CD14-positive monocyte (primary cell): ENCODE results near the gene ZFAND2B. TPM values are rescaled to one million over a fixed set of nuclear protein-coding genes. Genes with fewer than 3 reads are reported as not detected.
A peak's percentile ranks its signal among the peaks of the same experiment; 100 is the strongest.

Source experiments
- DNase-seq, 3 donors: peaks; one replicate each; pipeline ENCODE4 v3.0.0-alpha.2; 2011 to 2022
- H2AFZ ChIP-seq: 2 replicates; pipeline ENCODE4 v1.6.0; 2012; ENCODE audit warnings: mild to moderate bottlenecking, low read depth, low read length, inconsistent platforms; ENCODE audit not compliant: insufficient read depth, poor library complexity, severe bottlenecking
- H3K27ac ChIP-seq, 2 donors: 1 replicate in 1 of 2; 2 replicates in 1 of 2; pipeline ENCODE4 v1.5.1; 2012 to 2013; ENCODE audit warnings: low read length in 2 of 2, control low read depth in 1 of 2, inconsistent platforms in 1 of 2, low read depth in 1 of 2, mild to moderate bottlenecking in 1 of 2
- H3K27me3 ChIP-seq, 2 donors: one replicate each; pipeline versions ENCODE4 v1.6.0 to v1.6.1; 2011 to 2013; ENCODE audit warnings: low read length in 2 of 2; ENCODE audit not compliant: control insufficient read depth in 2 of 2, insufficient read depth in 2 of 2
- H3K36me3 ChIP-seq, 2 donors: replicated peaks in 1 of 2; 1 replicate in 1 of 2; 2 replicates in 1 of 2; pipeline versions ENCODE4 v1.5.1 to v1.6.1; 2012 to 2013; ENCODE audit warnings: low read length in 2 of 2, control low read depth in 1 of 2, inconsistent platforms in 1 of 2, mild to moderate bottlenecking in 1 of 2; ENCODE audit not compliant: insufficient read depth in 2 of 2, control insufficient read depth in 1 of 2
- H3K4me1 ChIP-seq, 2 donors: 1 replicate in 1 of 2; 2 replicates in 1 of 2; pipeline versions ENCODE4 v1.5.1 to v1.6.1; 2012 to 2013; ENCODE audit warnings: low read length in 2 of 2, control low read depth in 1 of 2, inconsistent platforms in 1 of 2, mild to moderate bottlenecking in 1 of 2, moderate library complexity in 1 of 2; ENCODE audit not compliant: insufficient read depth in 2 of 2, control insufficient read depth in 1 of 2
- H3K4me2 ChIP-seq: replicated peaks from 2 replicates; pipeline ENCODE3; 2012; ENCODE audit warnings: low read length, moderate library complexity, mild to moderate bottlenecking; ENCODE audit not compliant: poor library complexity, severe bottlenecking; ENCODE audit errors: extremely low read depth
- H3K4me3 ChIP-seq, 3 experiments: fragments of 200-600 bp in 1 of 3; sonication (generic) in 1 of 3; replicated peaks in 1 of 3; 1 replicate in 2 of 3; 2 replicates in 1 of 3; pipeline ENCODE4 v1.5.1; 2011 to 2013; ENCODE audit warnings: low read length in 3 of 3, mild to moderate bottlenecking in 3 of 3, control low read depth in 2 of 3, low read depth in 2 of 3, inconsistent platforms in 1 of 3, moderate library complexity in 1 of 3
- H3K79me2 ChIP-seq: 2 replicates; pipeline ENCODE4 v1.6.0; 2012; ENCODE audit warnings: mild to moderate bottlenecking, control low read depth, inconsistent platforms, low read length, moderate library complexity; ENCODE audit not compliant: insufficient read depth
- H3K9ac ChIP-seq: 2 replicates; pipeline ENCODE4 v1.6.0; 2017; ENCODE audit warnings: low read length, mild to moderate bottlenecking; ENCODE audit not compliant: insufficient read depth, poor library complexity, severe bottlenecking
- H3K9me3 ChIP-seq, 2 donors: replicated peaks in 1 of 2; 1 replicate in 1 of 2; 2 replicates in 1 of 2; pipeline versions ENCODE4 v1.5.1 to v1.6.1; 2012 to 2013; ENCODE audit warnings: low read length in 2 of 2, control low read depth in 1 of 2; ENCODE audit not compliant: control insufficient read depth in 1 of 2, insufficient read depth in 1 of 2
- H4K20me1 ChIP-seq: 2 replicates; pipeline ENCODE4 v1.6.0; 2012; ENCODE audit warnings: mild to moderate bottlenecking, low read length, control low read depth, moderate library complexity; ENCODE audit not compliant: insufficient read depth
- H3K27ac Mint-ChIP-seq, 7 donors: one replicate each; pipeline ENCODE4 v1.8.0; 2020; ENCODE audit warnings: mild to moderate bottlenecking in 7 of 7, mixed read lengths in 7 of 7, moderate library complexity in 6 of 7, inconsistent platforms in 2 of 7
- H3K27me3 Mint-ChIP-seq, 3 donors: one replicate each; pipeline ENCODE4 v1.8.0; 2021 to 2022; ENCODE audit warnings: low read depth in 3 of 3, mild to moderate bottlenecking in 3 of 3, mixed read lengths in 3 of 3, moderate library complexity in 3 of 3, inconsistent platforms in 1 of 3
- H3K36me3 Mint-ChIP-seq, 2 donors: one replicate each; pipeline ENCODE4 v1.8.0; 2020; ENCODE audit warnings: mixed read lengths in 2 of 2, inconsistent platforms in 1 of 2, mild to moderate bottlenecking in 1 of 2
- H3K4me1 Mint-ChIP-seq: one replicate; pipeline ENCODE4 v1.8.0; 2020; ENCODE audit warnings: mild to moderate bottlenecking, mixed read lengths
- H3K4me3 Mint-ChIP-seq, 2 donors: one replicate each; pipeline ENCODE4 v1.8.0; 2020; ENCODE audit warnings: mild to moderate bottlenecking in 2 of 2, mixed read lengths in 2 of 2, moderate library complexity in 1 of 2
- H3K9me3 Mint-ChIP-seq, 7 donors: one replicate each; pipeline ENCODE4 v1.8.0; 2020 to 2022; ENCODE audit warnings: mixed read lengths in 7 of 7, mild to moderate bottlenecking in 6 of 7, moderate library complexity in 6 of 7, inconsistent platforms in 2 of 7
- CTCF ChIP-seq: fragments of 200-600 bp; IDR thresholded peaks from one replicate; pipeline ENCODE4 v1.8.0; 2022; ENCODE audit warnings: antibody characterized with exemption, mild to moderate bottlenecking
- WGBS: methylation state at CpG from one replicate; pipeline ENCODE4 v1.1.5; 2013; ENCODE audit warnings: missing lambda C conversion rate; ENCODE audit not compliant: insufficient coverage; 5-methylcytosine and 5-hydroxymethylcytosine counted together
- intact Hi-C, 2 donors: fragments of 100-400 bp; cut with micrococcal nuclease; formaldehyde crosslinking; loops; one replicate each; pipeline versions ENCODE4 v1.15.0 to v1.15.1; 2023
- polyA plus RNA-seq, 3 donors: library from polyadenylated mRNA; depleted of rRNA in 1 of 3; unstranded in 2 of 3; stranded (reverse) in 1 of 3; fragments of 300-500 nt in 2 of 3; fragments of >200 nt in 1 of 3; fragmentation: Illumina TruSeq in 2 of 3; gene quantifications; 1 replicate in 2 of 3; 2 replicates in 1 of 3; pipeline ENCODE4 v1.2.3, GENCODE V29; 2012 to 2021

The ZFAND2B gene
- polyA plus RNA-seq, 3 donors: 45.7 to 98.9 (median 53.2) TPM

- Mint-ChIP-seq H3K36me3 (peaks cover 26 to 34% of the 10 kb centered on the region in 2 donors), H3K4me3 (peak within 1 kb of the TSS; percentile 90 to 96), H3K4me1 (peaks cover 55% of the 10 kb centered on the region), H3K9me3 (no peaks in the 10 kb centered on the region), H3K27me3 (peaks cover 0 to 3% (median 0%) of the 10 kb centered on the region in 3 donors), H3K27ac (peak within 1 kb of the TSS; percentile 92 to 98 (median 95))
- intact Hi-C loops: loop anchor here (5.0 kb wide), 2 partner anchors 36 to 76 kb away; partner anchors contain the start of genes ABCB6 (in 2 of the 2), CNPPD1 (in 1 of the 2) and RETREG2 (in 1 of the 2)
- Histone ChIP-seq H3K27ac (peak within 1 kb of the TSS; percentile 80 to 90), H3K36me3 (peaks cover 18 to 24% of the 10 kb centered on the region in 2 donors), H3K27me3 (no peaks in the 10 kb centered on the region), H3K9me3 (no peaks in the 10 kb centered on the region), H3K4me2 (peak within 1 kb of the TSS; percentile 95), H3K4me1 (peaks cover 55 to 67% of the 10 kb centered on the region in 2 donors), H3K9ac (peak within 1 kb of the TSS; percentile 84), H3K79me2 (peaks cover 61% of the 10 kb centered on the region), H2AFZ (peak within 1 kb of the TSS; percentile 89), H3K4me3 (peak within 1 kb of the TSS; percentile 88 to 96 (median 88)), H4K20me1 (peaks cover 30% of the 10 kb centered on the region)
- under 1% methylated on average over 29 of the region's 49 CpGs for WGBS
- TF ChIP-seq CTCF: no peak
- DNase-seq: peak in 2 of 3 donors; percentile 53
These were observed 46.5 kb downstream of the ZFAND2B start, which contains the start of gene TUBA4B for GRCh38 chr2:219252900-219253752. TUBA4B (plus strand) TSS chr2:219253243; CDS start chr2:219253408, 165 bp downstream.
